Fibroblast of the aortic adventitia (primary cell): ENCODE results near the gene SNTB2. TPM values are rescaled to one million over a fixed set of nuclear protein-coding genes. Genes with fewer than 3 reads are reported as not detected.

Experiments used
- DNase-seq: peaks from one replicate; pipeline ENCODE4 v3.0.0-alpha.2; 2010; ENCODE audit warnings: low read depth
- H3K4me3 ChIP-seq: 2 replicates; pipeline ENCODE4 v1.5.1; 2011; ENCODE audit warnings: low read depth, mild to moderate bottlenecking, control low read depth, low read length, moderate library complexity
- total RNA-seq: library from RNA; depleted of rRNA; stranded (reverse); fragments of >200 nt; gene quantifications from 2 replicates; pipeline ENCODE4 v1.2.3, GENCODE V29; 2012; ENCODE audit warnings: low replicate concordance
- TF ChIP-seq, protein P1 (sequence below): IDR thresholded peaks from 2 replicates; pipeline ENCODE4 v1.5.1; 2011; ENCODE audit warnings: mild to moderate bottlenecking, low read length, control low read depth, inconsistent platforms; ENCODE audit not compliant: insufficient read depth

The SNTB2 gene
- total RNA-seq, 1 donor: 40.6 TPM

DNA sequence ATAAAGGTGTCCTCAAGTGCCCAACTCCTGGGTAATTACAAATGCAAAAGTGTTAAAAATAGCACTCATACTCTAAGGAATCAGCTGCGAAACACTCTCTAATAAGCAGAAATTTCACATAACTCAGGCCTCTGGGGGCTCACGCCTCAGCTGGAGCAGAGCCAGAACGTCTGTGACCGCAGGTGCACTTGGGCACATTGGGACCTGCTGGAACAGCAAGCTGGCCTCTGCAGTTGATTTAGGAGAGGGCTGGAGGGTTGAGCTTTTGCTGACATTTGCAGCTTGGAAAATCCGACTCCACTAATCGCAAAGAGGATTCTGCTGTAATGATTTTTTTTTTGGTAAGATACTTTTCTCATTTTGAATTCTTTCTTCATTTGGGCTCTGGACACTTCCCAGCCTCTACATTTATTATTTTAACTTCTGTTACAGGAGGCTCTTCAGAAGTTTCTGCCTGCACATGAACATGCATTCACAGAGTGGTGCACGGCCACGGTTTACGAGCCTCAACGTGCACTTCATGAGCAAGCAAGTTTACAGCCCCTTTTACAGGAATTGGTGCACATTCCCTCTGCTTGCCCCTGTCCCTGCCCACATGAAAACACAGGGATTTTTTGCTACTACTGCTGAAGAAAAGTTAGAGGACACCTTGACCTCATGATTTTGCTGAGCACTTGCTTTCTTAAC is 4.1 kb upstream of the SNTB2 start:
- no peak overlapping the region for H3K4me3 ChIP-seq
- DNase-seq: no peak
- TF ChIP-seq, protein P1, sequence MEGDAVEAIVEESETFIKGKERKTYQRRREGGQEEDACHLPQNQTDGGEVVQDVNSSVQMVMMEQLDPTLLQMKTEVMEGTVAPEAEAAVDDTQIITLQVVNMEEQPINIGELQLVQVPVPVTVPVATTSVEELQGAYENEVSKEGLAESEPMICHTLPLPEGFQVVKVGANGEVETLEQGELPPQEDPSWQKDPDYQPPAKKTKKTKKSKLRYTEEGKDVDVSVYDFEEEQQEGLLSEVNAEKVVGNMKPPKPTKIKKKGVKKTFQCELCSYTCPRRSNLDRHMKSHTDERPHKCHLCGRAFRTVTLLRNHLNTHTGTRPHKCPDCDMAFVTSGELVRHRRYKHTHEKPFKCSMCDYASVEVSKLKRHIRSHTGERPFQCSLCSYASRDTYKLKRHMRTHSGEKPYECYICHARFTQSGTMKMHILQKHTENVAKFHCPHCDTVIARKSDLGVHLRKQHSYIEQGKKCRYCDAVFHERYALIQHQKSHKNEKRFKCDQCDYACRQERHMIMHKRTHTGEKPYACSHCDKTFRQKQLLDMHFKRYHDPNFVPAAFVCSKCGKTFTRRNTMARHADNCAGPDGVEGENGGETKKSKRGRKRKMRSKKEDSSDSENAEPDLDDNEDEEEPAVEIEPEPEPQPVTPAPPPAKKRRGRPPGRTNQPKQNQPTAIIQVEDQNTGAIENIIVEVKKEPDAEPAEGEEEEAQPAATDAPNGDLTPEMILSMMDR: no peak

DNA sequence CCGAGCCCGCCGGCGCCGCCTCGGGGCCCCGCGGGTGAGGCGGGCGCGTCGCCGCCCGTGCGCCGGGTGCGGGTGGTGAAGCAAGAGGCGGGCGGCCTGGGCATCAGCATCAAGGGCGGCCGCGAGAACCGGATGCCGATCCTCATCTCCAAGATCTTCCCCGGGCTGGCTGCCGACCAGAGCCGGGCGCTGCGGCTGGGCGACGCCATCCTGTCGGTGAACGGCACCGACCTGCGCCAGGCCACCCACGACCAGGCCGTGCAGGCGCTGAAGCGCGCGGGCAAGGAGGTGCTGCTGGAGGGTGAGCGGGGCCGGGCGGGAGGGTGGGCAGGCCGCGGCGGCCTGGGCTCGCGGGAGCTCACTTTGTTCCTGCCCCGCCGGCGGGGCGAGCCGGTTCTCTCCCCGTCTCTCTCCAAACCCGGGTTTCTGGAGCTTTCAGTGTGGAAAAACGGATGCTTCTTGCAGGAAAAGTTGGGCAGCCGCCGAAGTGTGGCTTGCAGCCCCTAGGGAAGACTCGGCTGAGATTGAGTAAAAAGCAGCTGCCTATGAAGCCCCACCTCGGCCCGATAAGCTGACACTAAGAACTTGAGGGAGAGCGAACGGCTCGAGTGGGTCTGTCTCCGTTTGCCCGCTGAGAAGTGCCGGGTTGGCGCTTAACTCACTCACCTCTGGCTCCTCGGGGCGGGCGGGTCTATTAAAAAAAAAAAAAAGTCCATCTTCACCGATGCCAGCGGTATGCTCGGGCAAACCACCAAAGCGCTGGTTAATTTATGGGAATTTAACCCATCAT is 677 bp downstream of the SNTB2 start:
- peak overlapping the region; percentile 73 for H3K4me3 ChIP-seq
- peak; percentile 39 for DNase-seq
- TF ChIP-seq, protein P1: no peak

DNA sequence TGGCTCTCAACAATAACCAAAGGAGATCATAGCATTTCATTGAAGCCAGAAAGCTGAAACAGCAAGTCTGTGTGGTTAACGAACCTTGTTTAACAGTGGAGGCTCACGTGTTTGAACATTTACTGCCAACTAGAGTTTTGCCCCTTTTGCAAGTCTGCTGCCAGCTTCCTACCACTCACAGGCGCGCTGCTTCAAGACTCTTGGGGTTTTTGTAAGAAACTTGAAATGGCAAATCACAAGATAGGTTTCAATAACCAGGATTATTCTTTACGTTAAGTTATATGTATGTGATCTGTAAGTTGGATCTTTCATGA is 1.2 kb downstream of the SNTB2 start:
- peak overlapping the region; percentile 73 for H3K4me3 ChIP-seq
- TF ChIP-seq, protein P1: no peak
- DNase-seq: peak; percentile 43

DNA sequence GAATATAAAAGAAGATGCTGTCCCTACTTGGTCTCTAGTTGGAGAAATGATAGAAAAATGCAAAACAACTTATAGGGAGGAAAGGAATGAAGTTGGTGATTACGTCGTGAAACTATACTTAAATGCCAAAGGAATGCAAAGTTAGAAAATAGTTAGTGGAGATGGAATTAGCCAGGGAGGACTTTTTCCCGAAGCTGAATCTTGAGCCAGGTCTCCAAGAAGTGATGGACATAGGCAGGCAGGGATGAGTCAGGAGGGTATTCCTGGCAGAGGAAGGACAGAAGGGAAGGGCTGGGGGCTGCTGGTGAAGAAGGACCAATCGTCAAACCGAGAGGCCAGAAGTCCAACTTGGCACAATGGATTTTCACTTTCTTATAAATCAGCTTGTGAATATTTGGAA is 1.8 kb downstream of the SNTB2 start:
- peak overlapping the region; percentile 73 for H3K4me3 ChIP-seq
- peak; percentile 60 for DNase-seq
- TF ChIP-seq, protein P1: no peak

DNA sequence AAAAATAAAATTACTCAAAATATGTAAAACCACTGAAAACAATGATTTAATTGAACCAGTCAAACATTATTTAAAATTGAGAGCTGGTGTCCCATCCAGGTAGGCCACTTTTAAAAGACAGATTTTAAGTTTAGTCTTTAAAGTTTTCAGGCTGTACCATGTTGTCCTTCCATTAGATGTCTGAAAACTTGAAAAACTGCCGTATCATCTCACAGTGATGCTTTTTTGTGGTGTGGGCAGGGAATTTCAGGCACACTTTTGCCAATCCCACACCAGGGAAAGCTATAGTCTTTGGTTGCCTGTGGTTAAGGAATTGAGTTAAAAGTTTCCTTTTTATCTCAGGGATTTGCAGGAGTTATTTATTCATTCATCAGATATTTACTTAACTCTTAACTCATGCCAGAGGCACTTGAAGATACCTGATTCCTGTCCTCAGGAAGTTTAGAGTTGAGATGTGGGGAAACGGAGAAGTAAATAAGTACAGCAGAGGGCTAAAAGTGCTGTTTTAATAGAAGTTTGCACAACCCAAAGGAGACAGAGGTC is 3.2 kb downstream of the SNTB2 start:
- H3K4me3 ChIP-seq: no peak overlapping the region
- TF ChIP-seq, protein P1: no peak
- no peak for DNase-seq

DNA sequence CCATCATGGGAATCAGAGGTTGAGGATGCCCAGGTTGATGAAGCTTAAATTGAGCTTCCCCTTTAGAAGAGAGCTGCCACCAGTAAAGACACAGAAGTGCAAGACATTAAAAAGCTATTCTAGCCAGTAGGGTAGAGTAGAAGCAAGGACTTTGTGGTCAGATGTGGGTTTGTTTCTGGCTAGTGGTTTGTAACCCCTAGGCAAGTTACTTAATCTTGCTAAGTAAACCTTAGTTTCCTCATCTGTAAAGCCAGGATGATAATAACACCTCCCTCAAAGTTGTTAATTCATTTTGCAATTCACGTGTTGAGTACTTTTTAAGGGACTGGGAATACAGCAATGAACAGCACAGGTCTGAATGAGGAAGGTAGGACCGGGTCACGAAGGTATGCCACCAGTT is 3.6 kb downstream of the SNTB2 start:
- DNase-seq: no peak
- no peak overlapping the region for H3K4me3 ChIP-seq
- TF ChIP-seq, protein P1: no peak
